Psoas muscle (tissue), 7 donors: Measurements from ENCODE around the gene COX15. TPM values are rescaled to one million over a fixed set of nuclear protein-coding genes. Genes with fewer than 3 reads are reported as not detected.

ENCODE experiments used
- polyA plus RNA-seq, 3 donors: library from polyadenylated mRNA; stranded (reverse); fragments of 200-250 nt; gene quantifications; one replicate each; pipeline ENCODE4 v1.2.3, GENCODE V29; 2013
- total RNA-seq, 4 donors: library from RNA; stranded (reverse); fragmentation: NEBNext Ultra II Directional in 2 of 4; extraction: Animal tissue kit (Norgen Biotek cat#: 25700) in 2 of 4; gene quantifications; one replicate each; pipeline versions ENCODE4 v1.2.1 to v1.2.4, GENCODE V29; 2021 to 2023
- donor health status: healthy with polysubstance abuse.
- donor health status: DM: no; HTN: no; CAD: no; lungs with moderate emphysema.
- donor health status: Bipolar disorder and iron deficiency.
- donor health status: healthy.
- donor health status: DM: no; HTN: no; CAD: no.
- donor health status: DM: no; HTN: no; CAD: no.
- donor health status: DM: yes; HTN: yes; CAD: no.

Gene COX15
- total and polyA plus RNA-seq, 7 donors, result 12.7 to 59.4 (median 36.2) TPM

Other genes starting within 250 kb of the COX15 start
- not detected for gene NKX2-3, start 199.2 kb downstream of the COX15 start, total RNA-seq
- not detected for gene NKX2-3, start 199.2 kb downstream of the COX15 start, polyA plus RNA-seq
- 10 to 100 TPM; 30.6 to 64.1 (median 61.9) TPM for gene SLC25A28, start 111.7 kb downstream of the COX15 start, total RNA-seq
- gene SLC25A28, start 111.7 kb downstream of the COX15 start, polyA plus RNA-seq, result 10 to 100 TPM; 41.3 to 69.8 (median 44.7) TPM
- 1 to 10 TPM; 1.1 to 2.1 (median 1.4) TPM for gene ENTPD7, start 72.6 kb downstream of the COX15 start, total RNA-seq
- 1 to 10 TPM in 1 of 3 donors, under 1 TPM in 2; 0.35 to 3.3 (median 0.92) TPM for gene ENTPD7, start 72.6 kb downstream of the COX15 start, polyA plus RNA-seq
- gene CUTC, start 107 bp upstream of the COX15 start, total RNA-seq, result 100 to 1,000 TPM; 108 to 179 (median 133) TPM
- gene CUTC, start 107 bp upstream of the COX15 start, polyA plus RNA-seq, result 100 to 1,000 TPM in 2 of 3 donors, 10 to 100 TPM in 1; 52.8 to 167 (median 112) TPM
- 1 to 10 TPM in 1 of 4 donors, under 1 TPM in 3; 0.61 to 2.3 (median 0.71) TPM for gene ABCC2, start 50.5 kb upstream of the COX15 start, total RNA-seq
- gene ABCC2, start 50.5 kb upstream of the COX15 start, polyA plus RNA-seq, result 1 to 10 TPM in 1 of 3 donors, under 1 TPM in 2; 0.23 to 2.0 (median 0.48) TPM